HL-60/S4 treated with phorbol 12-myristate 13-acetate at 8.2 ng/mL for 4 days and 3 days (cell line): ENCODE data around the gene UBXN6.

ENCODE experiments used
- in situ Hi-C: fragments of 300-500 bp; cut with MboI; formaldehyde crosslinking; loops from 2 replicates; pipeline ENCODE4 v1.15.0; 2022; ENCODE audit warnings: low sequenced_read_pairs

UBXN6 gene

GRCh38 chr19:4493929-4494690 is 36.5 kb upstream of the UBXN6 start:
- in situ Hi-C loops = no loop called here

- in situ Hi-C loops = no loop called here
These were observed 35.7 kb upstream of the UBXN6 start for GRCh38 chr19:4493104-4493928.

- in situ Hi-C loops = no loop called here
These were observed 34.9 kb upstream of the UBXN6 start for GRCh38 chr19:4492337-4493103.

GRCh38 chr19:4491446-4491845 is 33.9 kb upstream of the UBXN6 start:
- in situ Hi-C loops = no loop called here

GRCh38 chr19:4488496-4488895 is 30.9 kb upstream of the UBXN6 start:
- in situ Hi-C loops = no loop called here

DNA sequence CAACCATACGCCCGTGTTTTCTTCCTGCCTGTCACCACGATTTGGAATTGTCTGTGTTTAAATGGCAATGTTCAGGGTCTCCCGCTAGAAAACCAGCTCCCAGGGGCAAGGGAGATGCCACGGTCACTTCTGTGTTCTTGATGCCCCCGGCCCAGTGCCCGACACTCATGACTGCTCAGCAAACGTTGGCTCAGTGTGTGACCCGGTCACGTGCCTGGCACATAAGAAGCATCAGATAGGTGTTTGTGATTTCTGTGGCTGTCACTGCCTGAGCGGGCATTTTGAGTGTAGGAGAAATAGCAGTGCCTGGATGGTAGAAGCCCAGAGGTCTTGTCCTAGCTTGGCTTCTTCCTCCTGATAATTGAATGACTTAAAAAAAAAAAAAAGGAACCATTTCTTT is 30.0 kb upstream of the UBXN6 start:
- in situ Hi-C loops = no loop called here

DNA sequence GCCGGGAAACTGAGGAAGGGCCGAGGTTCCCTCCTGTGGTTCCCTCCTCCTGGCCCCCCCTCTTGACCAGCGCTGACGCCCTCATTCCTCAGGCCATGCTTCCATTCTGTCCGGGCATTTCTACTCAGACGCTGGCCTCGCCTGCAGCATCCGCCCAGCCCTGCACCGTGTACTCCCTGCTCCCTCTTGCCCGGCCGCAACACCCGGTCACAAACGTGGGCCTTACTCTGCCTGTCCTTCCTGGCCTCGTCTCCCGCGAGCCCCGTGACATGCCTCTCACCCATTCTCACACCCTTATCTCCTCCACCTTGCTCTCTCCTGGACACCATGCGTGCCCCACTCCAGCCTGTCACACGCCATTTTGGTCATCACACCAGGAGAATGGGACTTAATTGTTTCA is 25.8 kb upstream of the UBXN6 start:
- in situ Hi-C loops = no loop called here

DNA sequence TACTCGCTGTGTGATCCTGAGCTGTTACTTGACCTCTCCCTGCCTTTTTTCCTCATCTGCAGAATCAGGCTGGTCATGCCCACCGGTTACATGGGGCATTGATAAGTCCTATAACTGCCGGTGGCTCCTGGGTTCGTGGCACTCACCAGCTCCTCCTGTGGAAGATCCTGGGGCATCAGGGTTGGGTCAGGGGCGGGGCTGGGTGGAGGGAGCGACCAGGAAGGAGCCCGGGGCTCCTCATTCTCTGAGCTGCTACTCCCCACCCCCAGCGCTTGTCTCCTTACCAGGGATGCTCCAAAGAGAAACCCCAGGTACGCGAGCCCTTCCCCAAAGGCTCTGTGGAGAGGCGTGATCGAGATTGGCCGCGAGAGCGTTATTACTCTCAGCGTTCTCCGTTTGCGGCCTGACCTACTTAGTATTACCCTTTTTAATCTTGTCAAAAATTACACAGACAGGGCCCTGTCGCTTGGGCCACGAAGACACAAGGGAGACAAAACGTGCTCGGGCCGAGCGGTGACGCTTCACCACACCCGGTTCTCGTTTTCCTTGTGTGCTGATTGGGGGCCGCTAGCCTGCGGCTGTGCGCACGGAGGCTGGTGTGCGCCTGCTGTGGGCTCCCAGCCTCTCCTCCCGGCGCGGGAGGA is 25.2 kb upstream of the UBXN6 start:
- in situ Hi-C loops = no loop called here

DNA sequence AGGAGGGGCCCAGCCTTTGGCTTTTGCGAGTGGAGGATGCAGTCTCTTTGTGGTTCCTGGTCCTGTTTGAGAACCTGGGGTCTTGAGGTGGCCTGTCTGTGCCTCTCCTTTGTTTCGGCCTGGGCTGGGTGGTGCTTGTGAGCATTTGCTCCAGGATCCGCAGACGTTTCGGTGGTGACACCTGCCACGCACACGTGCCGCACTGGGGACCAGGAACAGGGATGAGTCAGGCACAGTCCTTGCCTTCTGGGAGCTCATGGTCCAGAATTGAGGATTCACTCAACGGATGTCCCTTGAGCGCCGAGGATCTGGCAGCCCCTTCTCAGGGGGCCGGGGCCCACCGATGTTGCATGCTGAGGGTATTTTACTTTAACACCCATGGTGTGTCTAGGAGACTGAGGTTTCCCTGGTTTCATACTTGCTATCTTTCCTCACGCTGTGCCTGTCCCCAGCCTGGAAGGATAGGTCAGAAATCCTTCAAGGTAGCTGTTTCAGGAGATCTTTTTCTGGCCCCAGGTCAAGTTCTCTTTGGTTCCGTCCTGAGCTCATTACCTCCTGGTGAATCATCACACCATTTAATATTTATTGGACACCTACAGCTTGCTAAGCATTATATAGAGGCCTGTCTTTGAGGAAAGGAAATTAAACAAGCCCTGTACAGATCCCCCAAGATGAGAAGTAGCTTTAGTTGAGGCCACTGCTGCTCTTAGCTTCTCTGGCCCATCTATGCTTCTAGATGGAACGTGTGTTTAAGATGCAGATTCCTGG is 19.6 kb upstream of the UBXN6 start:
- in situ Hi-C loops = no loop called here

GRCh38 chr19:4474514-4475022 is 17.0 kb upstream of the UBXN6 start:
- in situ Hi-C loops = no loop called here

- in situ Hi-C loops = no loop called here
These were observed 16.3 kb upstream of the UBXN6 start for GRCh38 chr19:4473763-4474513.

DNA sequence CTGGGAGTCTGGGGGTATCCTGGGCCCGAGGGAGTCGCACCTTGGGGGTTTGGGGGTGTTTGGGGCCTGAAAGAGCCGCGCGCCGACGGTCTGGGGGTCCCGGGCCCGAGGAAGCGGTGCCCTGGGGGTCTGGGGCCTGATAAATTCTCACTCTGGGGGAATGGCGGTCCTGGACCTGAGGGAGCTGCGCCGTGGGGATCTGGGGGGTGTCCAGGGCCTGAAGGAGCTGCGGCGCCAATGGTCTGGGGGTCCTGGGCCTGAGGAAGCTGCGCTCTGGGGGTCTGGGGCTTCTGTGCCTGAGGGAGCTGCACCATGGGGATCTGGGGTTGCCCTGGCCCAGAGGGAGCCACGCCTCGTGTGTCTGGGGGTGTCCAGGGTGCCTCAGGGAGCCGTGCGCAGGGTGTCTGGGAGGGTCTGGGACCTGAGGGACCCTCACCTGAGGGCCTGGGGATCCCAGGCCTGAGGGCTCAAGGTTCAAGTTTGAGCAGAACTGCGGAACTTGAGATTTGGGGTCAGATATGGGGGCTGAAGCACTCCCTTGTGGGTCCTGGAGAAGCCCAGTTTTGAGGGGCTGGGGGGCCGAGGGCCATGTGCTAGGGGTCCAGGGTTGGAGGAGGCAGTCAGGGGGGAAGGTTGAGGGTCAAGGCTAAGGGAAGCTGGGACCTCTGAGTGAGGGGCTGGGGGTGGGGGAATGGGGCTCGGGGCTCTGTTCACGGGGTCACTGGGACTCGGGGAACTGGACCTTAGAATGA is 15.6 kb upstream of the UBXN6 start:
- in situ Hi-C loops = no loop called here

DNA sequence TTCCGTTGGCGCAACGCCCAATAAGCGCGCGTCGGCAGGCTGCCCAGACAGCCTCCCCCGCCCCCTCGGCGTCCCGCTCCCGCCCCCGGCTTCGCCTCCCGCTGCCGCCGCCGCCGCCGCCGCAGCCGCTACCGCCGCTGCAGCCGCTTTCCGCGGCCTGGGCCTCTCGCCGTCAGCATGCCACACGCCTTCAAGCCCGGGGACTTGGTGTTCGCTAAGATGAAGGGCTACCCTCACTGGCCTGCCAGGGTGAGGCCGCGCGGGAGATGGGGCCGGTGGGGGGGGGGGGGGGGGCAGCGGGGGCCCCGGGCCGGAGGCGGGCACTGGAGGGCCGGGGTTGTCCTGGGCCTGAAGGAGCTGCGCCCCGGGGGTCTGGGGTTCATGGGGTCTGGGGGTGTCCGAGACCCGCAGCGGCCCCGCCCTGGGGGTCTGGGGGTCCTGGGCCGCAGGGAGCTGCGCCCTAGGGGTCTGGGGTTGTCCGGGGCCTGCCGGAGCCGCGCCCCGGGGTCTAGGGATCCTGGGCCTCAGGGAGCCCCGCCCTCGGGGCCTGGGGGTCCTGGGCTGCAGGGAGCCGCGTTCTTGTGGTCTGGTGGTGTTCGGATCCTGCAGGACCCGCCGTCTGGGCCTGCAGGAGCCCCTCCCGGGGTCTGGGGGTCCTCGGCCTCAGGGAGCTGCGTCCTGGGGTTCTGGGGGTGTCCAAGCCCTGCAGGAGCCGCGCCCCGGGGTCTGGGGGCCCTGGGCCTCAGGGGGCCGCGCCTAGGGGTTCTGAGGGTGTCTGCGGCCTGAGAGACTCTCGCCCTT is 14.8 kb upstream of the UBXN6 start, which contains the start of gene HDGFL2:
Gene HDGFL2 (plus strand): TSS at position 124 of the 801 bp plus-strand sequence. CDS start 54 bp downstream, at position 178.
- in situ Hi-C loops = no loop called here

GRCh38 chr19:4471403-4472173 is 14.0 kb upstream of the UBXN6 start:
- in situ Hi-C loops = no loop called here

DNA sequence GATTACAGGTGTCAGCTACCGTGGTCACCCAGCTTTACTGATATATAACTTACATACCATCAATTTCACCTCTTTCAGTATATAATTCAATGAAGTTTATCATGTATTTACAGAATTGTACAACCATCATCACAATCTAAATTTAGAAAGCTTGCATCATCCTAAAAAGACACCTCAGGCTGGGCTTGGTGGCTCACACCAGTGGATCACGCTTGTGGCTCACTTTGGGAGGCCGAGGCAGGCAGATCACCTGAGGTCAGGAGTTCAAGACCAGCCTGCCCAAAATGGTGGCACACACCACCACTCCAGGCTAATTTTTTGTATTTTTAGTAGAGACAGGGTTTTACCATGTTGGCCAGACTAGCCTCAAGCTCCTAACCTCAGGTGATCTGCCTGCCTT is 10.2 kb upstream of the UBXN6 start:
- in situ Hi-C loops = no loop called here

GRCh38 chr19:4464815-4465581 is 7.4 kb upstream of the UBXN6 start:
- in situ Hi-C loops = no loop called here
